Aorta (tissue), 5 donors: ENCODE data around the gene LPP. TPM values are rescaled to one million over a fixed set of nuclear protein-coding genes. Genes with fewer than 3 reads are reported as not detected.

Source experiments
- ATAC-seq: fragments of 200-7000 bp; cut with Tn5 transposase; one replicate; pipeline ENCODE4 v1.9.1; 2022; ENCODE audit warnings: moderate library complexity; ENCODE audit not compliant: low FRiP score
- DNase-seq, 2 donors: peaks; one replicate each; pipeline ENCODE4 v3.0.0-alpha.2; 2020
- H3K27ac ChIP-seq, 2 donors: one replicate each; pipeline ENCODE4 v1.5.1; 2013; ENCODE audit warnings: low read length in 2 of 2, mild to moderate bottlenecking in 2 of 2, moderate library complexity in 2 of 2, control low read depth in 1 of 2, inconsistent platforms in 1 of 2, low read depth in 1 of 2
- H3K27me3 ChIP-seq, 2 donors: one replicate each; pipeline ENCODE4 v1.6.1; 2013; ENCODE audit warnings: control low read depth in 1 of 2, low read length in 1 of 2, mild to moderate bottlenecking in 1 of 2, moderate library complexity in 1 of 2; ENCODE audit not compliant: insufficient read depth in 2 of 2, control insufficient read depth in 1 of 2
- H3K36me3 ChIP-seq, 2 donors: one replicate each; pipeline ENCODE4 v1.6.1; 2013; ENCODE audit warnings: control low read depth in 1 of 2, low read length in 1 of 2, mild to moderate bottlenecking in 1 of 2; ENCODE audit not compliant: insufficient read depth in 2 of 2, control insufficient read depth in 1 of 2
- H3K4me1 ChIP-seq, 2 donors: one replicate each; pipeline ENCODE4 v1.6.1; 2013; ENCODE audit warnings: low read length in 2 of 2, control low read depth in 1 of 2, mild to moderate bottlenecking in 1 of 2, moderate library complexity in 1 of 2; ENCODE audit not compliant: insufficient read depth in 2 of 2, control insufficient read depth in 1 of 2
- H3K4me3 ChIP-seq, 2 donors: one replicate each; pipeline ENCODE4 v1.5.1; 2013; ENCODE audit warnings: low read length in 2 of 2, control low read depth in 1 of 2, mild to moderate bottlenecking in 1 of 2
- H3K9me3 ChIP-seq: one replicate; pipeline ENCODE4 v1.6.1; 2013; ENCODE audit warnings: mild to moderate bottlenecking, low read length; ENCODE audit not compliant: control insufficient read depth
- WGBS, 2 donors: extraction: QIAGEN DNeasy Blood & Tissue Kit; methylation state at CpG; one replicate each; pipeline ENCODE4 v1.1.7; 2013; 5-methylcytosine and 5-hydroxymethylcytosine counted together
- intact Hi-C, 2 donors: fragments of 100-400 bp; cut with DNase I; formaldehyde crosslinking; loops; one replicate each; pipeline versions ENCODE4 v1.14.2 to v1.15.0; 2022
- polyA plus RNA-seq, 2 donors: library from polyadenylated mRNA; stranded (reverse); fragments of 200-250 nt; gene quantifications; one replicate each; pipeline ENCODE4 v1.2.3, GENCODE V29; 2013
- total RNA-seq, 2 donors: library from RNA; stranded (reverse); fragmentation: NEBNext Ultra II Directional; extraction: Animal tissue kit (Norgen Biotek cat#: 25700); gene quantifications; one replicate each; pipeline ENCODE4 v1.2.1, GENCODE V29; 2021
- donor health status: healthy with polysubstance abuse.
- donor health status: Bipolar disorder and iron deficiency.
- donor health status: DM: no; HTN: no; CAD: no.
- donor health status: DM: no; HTN: no; CAD: no.
- donor health status: DM: yes; HTN: yes; CAD: no.

The LPP gene
- total and polyA plus RNA-seq, 4 donors: 37.7 to 2,536 (median 527) TPM

DNA sequence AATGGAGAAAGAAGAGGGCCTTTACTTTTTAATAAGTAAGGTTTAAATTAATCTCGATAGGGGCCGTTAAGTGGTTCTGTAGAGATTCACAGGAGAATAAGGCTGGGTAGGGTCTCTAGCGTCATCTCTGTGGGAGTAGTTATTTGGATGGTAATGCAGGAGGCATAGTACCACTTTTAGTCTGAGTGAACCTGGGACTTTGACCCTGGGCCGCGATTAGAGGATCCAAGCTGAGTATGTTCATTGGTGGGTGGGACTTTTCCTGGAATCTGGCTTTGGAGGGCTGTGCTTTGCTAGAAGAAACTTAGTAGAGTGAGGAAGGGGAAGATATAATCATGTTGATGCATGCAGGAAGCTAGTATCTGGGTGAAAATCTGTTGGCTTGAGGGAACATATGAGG is 4.0 kb downstream of the LPP start:
- Histone ChIP-seq H3K4me1 (peaks cover 3 to 19% of the 10 kb centered on the region in 2 donors), H3K4me3 (peak overlapping the region in 1 of 2 donors; percentile 27), H3K27me3 (no peaks in the 10 kb centered on the region), H3K9me3 (no peaks in the 10 kb centered on the region), H3K36me3 (no peaks in the 10 kb centered on the region), H3K27ac (peak overlapping the region; percentile 85 to 87)
- DNase-seq (no peak), ATAC-seq (no peak)
- WGBS, 2 donors: 32 to 37% methylated on average over 5 of the region's 5 CpGs
- intact Hi-C loops: loop anchor here (5.0 to 10.0 kb wide), 2 partner anchors 104 to 797 kb away; no protein-coding TSS in a partner anchor

DNA sequence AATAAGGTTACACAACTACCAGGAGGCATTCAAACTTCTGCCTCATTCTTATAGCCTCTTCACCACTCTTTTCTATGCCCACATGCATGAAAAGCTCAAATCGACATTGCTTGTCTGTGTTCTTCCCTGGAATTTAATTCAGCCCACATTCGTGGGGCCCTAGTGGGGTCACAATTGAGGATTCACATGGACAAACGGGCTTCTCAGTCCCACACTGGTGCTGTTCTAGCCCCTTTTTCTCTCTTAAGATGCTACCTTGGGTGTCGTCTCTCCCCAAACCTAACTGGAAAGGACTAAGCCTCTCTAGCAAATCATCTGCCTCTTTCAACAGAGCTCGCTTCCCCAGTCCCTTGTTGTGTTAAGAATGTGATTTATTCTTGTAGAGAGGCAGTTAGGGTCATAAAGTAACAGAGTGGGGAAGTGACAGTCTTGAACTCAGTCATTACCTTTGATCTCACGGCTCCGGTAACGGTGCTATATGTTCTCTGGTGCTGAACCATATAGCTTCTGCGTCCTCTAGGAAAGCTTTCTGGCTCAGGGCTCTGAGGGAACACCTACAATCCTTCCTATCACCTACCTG is 4.9 kb downstream of the LPP start:
- peaks cover 6 to 19% of the 10 kb centered on the region in 2 donors for H3K4me1 ChIP-seq
- intact Hi-C loops: loop anchor here (5.0 to 10.0 kb wide), 2 partner anchors 103 to 796 kb away; no protein-coding TSS in a partner anchor
- no peak for ATAC-seq
- H3K27ac ChIP-seq: peak overlapping the region; percentile 61 to 90
- H3K36me3 ChIP-seq: no peaks in the 10 kb centered on the region
- 15 to 20% methylated on average over 9 of the region's 9 CpGs for WGBS, 2 donors
- peak overlapping the region in 1 of 2 donors; percentile 18 for H3K4me3 ChIP-seq
- no peaks in the 10 kb centered on the region for H3K9me3 ChIP-seq
- no peak for DNase-seq
- no peaks in the 10 kb centered on the region for H3K27me3 ChIP-seq

DNA sequence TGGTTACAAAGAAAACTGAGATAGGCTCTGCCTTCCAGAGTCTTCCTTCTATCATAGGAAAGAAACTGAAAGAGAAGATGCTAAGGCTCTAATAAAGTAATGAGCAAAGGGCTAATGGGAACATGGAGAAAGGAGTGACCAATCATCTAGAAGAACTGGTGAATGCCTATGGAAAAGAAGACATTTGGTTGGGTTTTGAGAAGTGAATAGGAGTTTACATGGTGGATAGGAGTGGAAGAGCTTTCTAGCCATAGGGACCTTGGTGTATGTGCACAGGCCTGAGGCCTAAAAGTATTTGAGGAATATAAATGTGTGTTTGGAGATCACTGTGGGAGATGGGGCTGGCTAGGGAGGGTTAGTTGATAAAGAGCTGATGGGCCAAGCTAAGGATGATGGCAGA is 6.8 kb downstream of the LPP start:
- no peaks in the 10 kb centered on the region for H3K36me3 ChIP-seq
- intact Hi-C loops: no loop called here
- H3K27ac ChIP-seq: peak overlapping the region in 1 of 2 donors; percentile 50
- H3K27me3 ChIP-seq: no peaks in the 10 kb centered on the region
- DNase-seq (no peak), ATAC-seq (no peak)
- H3K9me3 ChIP-seq: no peaks in the 10 kb centered on the region
- H3K4me3 ChIP-seq: no peak overlapping the region
- H3K4me1 ChIP-seq: peaks cover 10 to 22% of the 10 kb centered on the region in 2 donors

DNA sequence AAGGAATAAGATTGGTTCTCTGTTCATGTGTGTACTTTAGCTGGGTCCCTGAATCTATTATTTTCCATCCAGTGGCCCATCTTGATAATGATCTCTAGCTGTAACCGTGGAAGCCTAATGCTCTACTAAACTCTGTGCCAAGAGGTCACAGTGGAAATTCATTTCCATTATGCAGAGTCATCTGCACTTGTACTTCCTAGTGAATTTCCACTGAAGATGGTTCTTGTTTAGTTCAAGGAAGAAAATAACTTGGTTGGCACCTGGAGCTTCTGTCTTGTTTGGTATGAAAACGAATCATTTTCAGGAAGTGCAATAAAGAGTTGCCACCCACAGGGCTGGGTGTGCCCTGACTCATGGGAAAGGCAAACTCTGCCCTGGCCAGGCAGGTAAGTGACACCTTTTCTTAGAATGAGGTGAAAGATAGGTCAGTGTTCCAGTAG is 10.3 kb downstream of the LPP start:
- H3K4me1 ChIP-seq: peaks cover 8 to 16% of the 10 kb centered on the region in 2 donors
- H3K36me3 ChIP-seq: no peaks in the 10 kb centered on the region
- DNase-seq: no peak
- intact Hi-C loops: no loop called here
- H3K9me3 ChIP-seq: no peaks in the 10 kb centered on the region
- H3K27ac ChIP-seq: peak overlapping the region in 1 of 2 donors; percentile 37
- no peak overlapping the region for H3K4me3 ChIP-seq
- ATAC-seq: no peak
- 9 to 17% methylated on average over 2 of the region's 2 CpGs for WGBS, 2 donors
- no peaks in the 10 kb centered on the region for H3K27me3 ChIP-seq

DNA sequence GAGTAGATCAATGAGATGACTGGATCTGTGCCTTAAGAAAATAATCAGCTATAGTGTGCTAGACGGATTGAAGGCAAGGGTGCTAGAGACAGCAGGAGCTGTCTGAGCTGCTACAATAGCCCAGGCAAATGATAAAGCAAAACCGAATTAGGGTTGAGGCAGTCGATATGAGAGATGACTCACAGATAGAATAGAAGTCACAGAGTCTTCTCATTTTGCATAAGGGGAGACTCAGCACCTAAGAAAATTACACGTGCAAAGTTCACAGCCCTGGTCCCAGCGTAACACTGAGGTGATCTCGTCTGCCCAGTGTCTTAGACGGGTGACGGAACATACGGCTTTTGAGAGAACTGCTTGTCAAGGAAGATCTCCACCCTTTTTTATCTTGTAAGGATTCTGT is 11.6 kb downstream of the LPP start:
- peaks cover 9 to 13% of the 10 kb centered on the region in 2 donors for H3K4me1 ChIP-seq
- no peak for ATAC-seq
- H3K4me3 ChIP-seq: no peak overlapping the region
- no peak for DNase-seq
- H3K27ac ChIP-seq: peak overlapping the region in 1 of 2 donors; percentile 56
- WGBS, 2 donors: 35 to 38% methylated on average over 9 of the region's 9 CpGs
- no peaks in the 10 kb centered on the region for H3K9me3 ChIP-seq
- no peaks in the 10 kb centered on the region for H3K36me3 ChIP-seq
- intact Hi-C loops: no loop called here
- H3K27me3 ChIP-seq: no peaks in the 10 kb centered on the region

DNA sequence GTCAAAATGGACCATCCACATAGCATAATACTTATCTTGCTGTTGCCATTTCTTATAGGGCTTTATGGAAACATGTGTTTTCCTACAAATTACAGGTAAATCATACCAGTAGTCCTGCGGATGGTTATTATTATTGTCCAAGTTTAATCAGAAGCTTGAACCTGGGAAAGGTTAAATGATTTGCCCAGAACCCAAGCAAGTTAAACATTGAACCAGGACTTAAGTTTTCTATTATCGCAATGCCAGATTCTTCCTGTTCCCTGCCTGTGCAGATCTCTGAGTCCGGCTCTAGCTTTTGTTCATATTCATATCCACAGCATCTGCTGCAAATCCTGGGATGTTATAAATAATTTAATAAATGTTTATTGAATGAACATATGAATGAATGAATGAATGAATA is 12.5 kb downstream of the LPP start:
- H3K27ac ChIP-seq: peak overlapping the region in 1 of 2 donors; percentile 49

DNA sequence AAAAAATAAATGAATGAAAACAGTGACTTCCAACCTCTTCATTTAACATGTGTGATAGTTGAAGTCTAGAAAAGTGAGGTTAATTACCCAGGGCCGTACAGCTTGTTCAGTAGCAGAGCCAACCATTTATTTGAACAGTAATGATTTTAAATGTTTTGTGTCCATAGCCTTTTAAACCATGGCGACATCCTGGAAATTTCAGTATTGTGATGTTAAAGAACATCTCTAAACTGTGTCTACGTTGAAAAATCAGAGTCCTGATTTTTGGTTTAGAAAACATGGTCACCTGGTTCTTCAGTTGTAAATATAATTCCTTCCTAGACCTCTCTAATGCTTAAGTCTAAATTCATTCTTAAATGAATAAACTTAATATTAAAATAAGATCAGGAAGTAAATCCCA is 14.2 kb downstream of the LPP start:
- Histone ChIP-seq H3K4me3 (no peak overlapping the region), H3K27ac (no peak overlapping the region), H3K4me1 (peaks cover 15 to 16% of the 10 kb centered on the region in 2 donors), H3K27me3 (no peaks in the 10 kb centered on the region), H3K36me3 (no peaks in the 10 kb centered on the region), H3K9me3 (no peaks in the 10 kb centered on the region)
- ATAC-seq (no peak), DNase-seq (no peak)
- intact Hi-C loops: no loop called here
- WGBS, 2 donors: 42 to 47% methylated on average over 3 of the region's 3 CpGs

More for the DNA sequence above, 12.5 kb downstream of the LPP start:
- WGBS, 2 donors: 56 to 58% methylated on average over 3 of the region's 3 CpGs
- Histone ChIP-seq H3K4me3 (no peak overlapping the region), H3K9me3 (no peaks in the 10 kb centered on the region), H3K4me1 (peaks cover 9 to 11% of the 10 kb centered on the region in 2 donors), H3K36me3 (no peaks in the 10 kb centered on the region), H3K27me3 (no peaks in the 10 kb centered on the region)
- DNase-seq (no peak), ATAC-seq (no peak)
- intact Hi-C loops: no loop called here

DNA sequence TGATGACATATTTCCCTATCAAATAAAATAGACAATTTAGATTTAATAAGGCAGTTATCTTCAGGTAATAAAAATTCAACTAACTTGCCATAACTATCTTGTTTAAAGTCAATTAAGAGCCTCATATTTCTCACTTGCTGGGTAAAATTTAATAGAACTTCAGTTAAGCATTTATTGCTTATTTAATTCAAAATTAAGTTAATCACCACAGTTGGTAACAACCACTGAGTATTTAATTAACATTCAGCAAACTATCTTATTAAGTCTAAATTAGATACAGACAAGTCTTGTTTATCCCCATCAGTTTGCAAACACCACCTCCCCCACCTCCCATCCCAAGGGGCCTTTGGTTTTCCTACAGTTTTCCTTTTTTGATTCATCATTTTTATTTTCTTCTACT is 14.7 kb downstream of the LPP start:
- no peaks in the 10 kb centered on the region for H3K36me3 ChIP-seq
- peaks cover 13 to 17% of the 10 kb centered on the region in 2 donors for H3K4me1 ChIP-seq
- H3K4me3 ChIP-seq: no peak overlapping the region
- ATAC-seq: no peak
- no peak for DNase-seq
- H3K27ac ChIP-seq: no peak overlapping the region
- no peaks in the 10 kb centered on the region for H3K27me3 ChIP-seq
- intact Hi-C loops: no loop called here
- H3K9me3 ChIP-seq: no peaks in the 10 kb centered on the region

DNA sequence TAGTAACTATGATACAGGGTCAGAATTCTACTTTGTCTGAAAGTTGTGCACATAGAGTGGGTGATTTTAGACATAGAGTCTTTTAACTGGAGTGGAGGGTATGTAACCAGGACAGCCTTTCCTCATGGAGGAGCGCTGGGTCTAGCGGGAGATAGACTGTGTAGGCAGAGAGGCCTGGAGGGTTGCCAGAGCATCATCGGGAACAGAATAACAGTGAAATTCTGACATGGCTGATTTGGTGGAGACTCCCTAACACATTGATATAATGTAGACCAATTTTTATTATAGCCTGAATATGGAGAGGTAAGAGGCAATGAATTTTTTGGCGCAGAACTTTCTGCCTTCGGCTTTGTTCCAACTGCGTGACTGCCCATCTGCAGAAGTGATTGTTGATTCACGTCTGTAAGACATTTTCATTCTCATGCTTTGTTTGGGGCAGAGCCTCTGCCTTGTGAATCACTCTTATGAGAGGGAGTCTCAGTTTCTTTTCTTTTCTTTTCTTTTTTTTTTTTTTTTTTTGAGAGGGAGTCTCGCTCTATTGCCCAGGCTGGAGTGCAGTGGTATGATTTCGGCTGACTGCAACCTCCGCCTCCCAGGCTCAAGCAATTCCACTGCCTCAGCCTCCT is 16.0 kb downstream of the LPP start:
- ATAC-seq: peak; percentile 53
- peaks cover 13 to 17% of the 10 kb centered on the region in 2 donors for H3K4me1 ChIP-seq

More for the DNA sequence above, 16.0 kb downstream of the LPP start:
- H3K4me3 ChIP-seq: no peak overlapping the region
- no peaks in the 10 kb centered on the region for H3K36me3 ChIP-seq
- no peaks in the 10 kb centered on the region for H3K27me3 ChIP-seq
- intact Hi-C loops: no loop called here
- peak overlapping the region; percentile 29 to 82 for H3K27ac ChIP-seq
- 19 to 31% methylated on average over 10 of the region's 10 CpGs for WGBS, 2 donors
- DNase-seq: peak; percentile 58 to 79
- no peaks in the 10 kb centered on the region for H3K9me3 ChIP-seq
